GM12801 (cell line): ENCODE data around the gene TEC.

Experiments
- TF ChIP-seq, protein P1 (sequence below): IDR thresholded peaks from one replicate; pipeline ENCODE4 v1.5.1; 2011; ENCODE audit warnings: control low read depth; ENCODE audit not compliant: insufficient read length; ENCODE audit errors: extremely low read depth

TEC gene

GRCh38 chr4:48175328-48175727 is 94.3 kb downstream of the TEC start:
- TF ChIP-seq, protein P1, sequence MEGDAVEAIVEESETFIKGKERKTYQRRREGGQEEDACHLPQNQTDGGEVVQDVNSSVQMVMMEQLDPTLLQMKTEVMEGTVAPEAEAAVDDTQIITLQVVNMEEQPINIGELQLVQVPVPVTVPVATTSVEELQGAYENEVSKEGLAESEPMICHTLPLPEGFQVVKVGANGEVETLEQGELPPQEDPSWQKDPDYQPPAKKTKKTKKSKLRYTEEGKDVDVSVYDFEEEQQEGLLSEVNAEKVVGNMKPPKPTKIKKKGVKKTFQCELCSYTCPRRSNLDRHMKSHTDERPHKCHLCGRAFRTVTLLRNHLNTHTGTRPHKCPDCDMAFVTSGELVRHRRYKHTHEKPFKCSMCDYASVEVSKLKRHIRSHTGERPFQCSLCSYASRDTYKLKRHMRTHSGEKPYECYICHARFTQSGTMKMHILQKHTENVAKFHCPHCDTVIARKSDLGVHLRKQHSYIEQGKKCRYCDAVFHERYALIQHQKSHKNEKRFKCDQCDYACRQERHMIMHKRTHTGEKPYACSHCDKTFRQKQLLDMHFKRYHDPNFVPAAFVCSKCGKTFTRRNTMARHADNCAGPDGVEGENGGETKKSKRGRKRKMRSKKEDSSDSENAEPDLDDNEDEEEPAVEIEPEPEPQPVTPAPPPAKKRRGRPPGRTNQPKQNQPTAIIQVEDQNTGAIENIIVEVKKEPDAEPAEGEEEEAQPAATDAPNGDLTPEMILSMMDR, result no peak

DNA sequence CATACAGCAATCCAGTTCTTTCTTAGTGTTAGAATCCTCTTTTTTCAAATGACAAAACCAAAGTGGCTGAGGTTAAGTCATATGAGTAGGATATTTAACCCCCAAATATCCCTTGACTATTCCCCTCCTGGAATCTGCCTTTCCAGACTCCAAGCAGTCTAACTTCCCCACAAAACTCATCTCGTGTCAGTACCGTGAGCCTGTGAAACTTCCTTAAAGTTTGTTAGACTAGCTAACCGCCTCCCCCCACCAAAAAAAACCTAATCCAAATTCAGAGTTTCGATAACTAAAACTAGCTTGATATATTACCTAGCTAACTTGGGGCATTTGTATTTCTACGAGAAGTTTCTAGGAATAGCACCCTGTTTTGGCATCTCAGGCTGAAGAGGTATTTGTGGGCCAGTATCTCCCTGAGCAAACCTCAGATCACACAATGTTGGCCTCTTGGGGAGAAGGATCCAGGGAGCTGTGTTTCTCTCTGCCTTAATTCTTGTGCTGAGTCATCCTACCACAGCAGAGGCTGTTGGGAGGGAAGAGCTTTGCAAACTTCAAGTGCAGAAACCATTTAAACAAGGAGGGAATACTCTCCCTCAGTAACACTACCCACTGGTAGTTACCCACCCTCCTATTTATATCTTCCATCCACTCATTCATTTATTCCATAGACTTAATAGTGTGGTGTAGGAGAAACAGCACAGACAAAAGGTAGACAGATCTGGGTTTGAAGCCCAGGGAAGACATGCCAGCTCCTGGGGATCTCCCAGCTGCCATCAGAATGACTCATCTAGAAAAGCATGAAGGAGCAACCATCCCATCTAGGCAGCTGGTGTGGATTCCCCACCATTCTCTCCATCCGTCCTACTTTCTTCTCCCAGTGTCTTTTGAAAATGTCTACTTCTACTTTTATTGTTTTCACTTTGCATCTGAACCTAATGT is 96.3 kb downstream of the TEC start:
- TF ChIP-seq, protein P1, result no peak

DNA sequence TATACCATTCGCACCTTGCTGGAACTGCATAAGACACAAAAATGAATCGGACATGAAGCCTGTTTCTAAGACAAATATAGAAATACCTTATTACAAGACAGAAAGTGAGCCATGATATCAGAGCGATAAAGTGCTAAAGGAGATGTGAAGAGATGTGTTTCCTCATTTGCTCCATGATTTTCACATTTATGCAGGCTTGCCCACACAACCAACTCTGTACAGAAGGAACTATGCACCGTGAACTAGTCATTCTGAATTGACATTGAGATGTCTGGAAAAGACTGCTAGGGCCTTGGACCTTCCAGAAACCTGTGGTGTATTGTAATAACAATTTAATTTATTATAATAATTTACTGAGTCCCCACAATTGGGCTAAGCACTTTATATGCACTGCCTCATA is 97.0 kb downstream of the TEC start:
- TF ChIP-seq, protein P1, result no peak

DNA sequence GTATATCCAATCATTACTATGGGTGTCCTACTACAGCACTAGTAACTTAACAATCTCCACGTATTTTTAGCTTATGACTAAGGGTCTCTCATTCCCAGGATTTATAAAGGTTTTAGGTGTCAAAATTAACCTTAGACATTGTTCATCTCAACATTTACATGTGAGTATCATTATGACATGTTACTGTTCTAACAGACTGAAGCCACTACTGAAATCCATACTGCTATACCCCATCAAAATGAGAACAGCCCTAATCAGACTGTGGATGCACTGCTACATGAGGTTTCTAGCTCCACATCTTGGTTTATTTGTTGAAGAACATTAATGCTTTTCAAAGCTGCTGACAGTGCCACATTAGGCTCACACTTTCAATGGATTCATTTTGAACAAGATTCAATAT is 100.0 kb downstream of the TEC start:
- TF ChIP-seq, protein P1, result no peak

DNA sequence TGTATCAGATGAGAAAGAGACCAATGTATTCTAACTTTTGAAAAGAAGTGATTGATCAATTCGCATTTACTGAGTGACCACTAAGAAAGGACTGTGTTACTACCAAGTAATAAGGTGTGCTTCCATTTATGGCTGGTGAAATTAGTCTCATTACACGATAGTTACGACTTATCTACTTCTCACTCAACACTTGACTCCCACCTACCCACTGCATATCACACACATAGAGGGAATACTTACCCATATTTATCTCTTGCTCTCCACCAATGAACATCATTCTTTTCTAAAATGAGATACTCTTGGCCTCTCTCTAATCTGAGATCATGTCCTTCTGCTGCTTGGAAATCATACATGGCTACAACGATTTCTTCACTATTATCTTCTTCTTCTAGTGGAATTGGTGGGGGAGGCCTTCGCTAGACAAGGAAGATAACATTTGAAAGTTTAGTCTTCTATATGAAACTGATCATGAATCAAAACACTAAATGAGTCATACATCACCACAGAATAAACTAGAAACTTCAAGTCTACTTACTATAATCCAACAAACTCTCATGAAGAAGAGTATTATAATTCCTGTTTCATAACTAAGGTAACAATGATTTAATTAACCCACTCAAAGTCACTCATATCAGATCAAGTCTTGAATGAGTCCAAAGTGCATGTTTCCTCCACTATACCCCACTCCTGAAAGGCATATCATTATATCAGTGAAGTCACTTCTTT is 101.9 kb downstream of the TEC start:
- TF ChIP-seq, protein P1, result no peak

DNA sequence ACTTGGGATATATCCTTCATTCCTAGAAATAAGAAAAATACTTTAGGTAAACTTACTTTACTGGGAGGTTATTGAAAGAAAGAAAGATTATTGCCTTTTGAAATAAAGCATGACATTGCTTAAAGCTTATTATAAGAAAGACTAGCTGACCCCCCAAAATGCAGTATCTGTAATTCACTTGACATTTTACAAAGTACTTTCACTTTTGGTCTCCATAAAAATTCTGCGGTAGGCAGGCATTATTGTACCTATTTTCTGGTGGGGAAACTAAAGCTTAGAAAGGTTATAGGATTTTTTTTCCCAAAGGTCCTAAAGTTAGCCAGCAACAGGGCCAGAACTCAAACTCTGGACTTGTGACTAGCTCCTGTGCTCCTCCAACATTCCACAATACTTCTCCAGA is 105.9 kb downstream of the TEC start:
- TF ChIP-seq, protein P1, result no peak

- TF ChIP-seq, protein P1, result no peak
These were observed 107.5 kb downstream of the TEC start for GRCh38 chr4:48162162-48162561.
